GM12865 (cell line): ENCODE measurements around the gene CCNY.

ENCODE experiments used
- DNase-seq: peaks from one replicate; pipeline ENCODE4 v3.0.0; 2010; ENCODE audit warnings: low read depth
- H3K4me3 ChIP-seq: 2 replicates; pipeline ENCODE4 v1.5.1; 2011; ENCODE audit warnings: mild to moderate bottlenecking, low read depth, low read length, control low read depth
- CTCF ChIP-seq: IDR thresholded peaks from 2 replicates; pipeline ENCODE4 v1.5.1; 2011; ENCODE audit warnings: low read length, control low read depth, low read depth, inconsistent platforms; ENCODE audit not compliant: insufficient read depth; ENCODE audit errors: missing control alignments

Gene CCNY

DNA sequence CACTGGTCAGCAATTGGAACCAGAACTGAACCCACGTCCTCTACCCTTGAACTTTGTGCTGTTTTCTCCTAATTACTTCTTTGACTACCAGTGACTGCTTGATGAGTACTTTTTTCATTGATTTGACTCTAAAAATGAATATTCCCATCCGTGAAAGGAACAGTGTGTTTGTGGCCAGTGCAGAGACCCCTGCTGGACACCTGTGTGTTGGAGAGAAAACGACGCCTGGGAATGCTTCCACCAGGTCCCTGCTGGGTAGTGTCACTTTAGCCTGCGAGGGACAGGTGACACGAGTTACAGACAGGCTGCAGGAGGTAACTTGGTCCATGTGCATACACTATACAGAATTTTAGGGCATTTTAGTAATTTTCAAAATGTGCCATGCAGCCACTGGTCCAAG, 262.1 kb downstream of the CCNY start:
- peak; percentile 1 for TF ChIP-seq CTCF
- no peak overlapping the region for H3K4me3 ChIP-seq
- no peak for DNase-seq

DNA sequence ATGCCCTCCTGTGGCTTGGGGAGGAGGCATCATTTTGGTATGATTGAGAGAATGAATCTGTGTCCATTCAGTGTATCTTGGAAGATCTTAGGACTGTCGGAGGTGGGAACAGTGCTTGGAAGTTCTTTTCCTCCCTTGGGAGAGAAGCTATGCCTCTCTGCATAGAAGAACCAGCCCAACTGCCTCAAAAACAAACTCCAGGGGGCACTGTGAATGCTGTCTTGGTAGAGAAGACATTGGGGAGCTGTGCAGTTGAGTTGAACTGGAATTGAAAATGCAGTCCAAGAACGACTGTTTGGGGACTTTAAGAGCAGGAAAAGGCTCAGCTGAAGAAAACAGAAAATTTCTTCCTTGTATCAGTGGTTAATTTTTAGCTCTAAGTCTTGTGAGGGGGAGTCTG, 263.9 kb downstream of the CCNY start:
- no peak for DNase-seq
- no peak for TF ChIP-seq CTCF
- H3K4me3 ChIP-seq: no peak overlapping the region

DNA sequence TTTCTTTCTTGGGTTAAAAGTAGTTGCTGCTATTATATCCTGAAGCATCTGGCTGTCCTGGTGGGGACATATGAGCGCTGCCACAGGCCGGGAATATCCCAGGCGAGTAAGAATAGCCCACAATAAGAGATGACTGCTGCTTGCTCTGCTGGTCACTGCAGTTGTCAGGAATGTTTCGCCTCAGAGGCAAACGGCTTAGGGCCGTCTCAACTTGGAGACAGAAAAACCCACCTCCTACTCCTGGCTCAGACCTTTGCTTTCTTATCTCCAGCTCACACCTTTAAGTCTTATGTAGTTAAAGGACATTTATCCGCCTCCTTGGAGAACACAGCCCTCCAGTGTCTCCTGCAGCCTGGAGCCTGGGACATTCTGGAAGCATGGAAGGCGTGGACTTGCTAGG, 268.9 kb downstream of the CCNY start, which contains the start of gene GJD4:
TSS of gene GJD4 (plus strand) at position 151 of the 400 bp plus-strand sequence. CDS start at position 378, 227 bp downstream.
- TF ChIP-seq CTCF: no peak
- no peak within 1 kb of the TSS for H3K4me3 ChIP-seq

GRCh38 chr10:35606430-35606829, 270.1 kb downstream of the CCNY start:
- H3K4me3 ChIP-seq: no peak overlapping the region
- no peak for TF ChIP-seq CTCF
- no peak for DNase-seq

More for the DNA sequence above, 268.9 kb downstream of the CCNY start, which contains the start of gene GJD4:
- no peak for DNase-seq

- no peak for TF ChIP-seq CTCF
- no peak overlapping the region for H3K4me3 ChIP-seq
- no peak for DNase-seq
Measured at GRCh38 chr10:35607475-35608327, 271.4 kb downstream of the CCNY start.

- DNase-seq: no peak
- TF ChIP-seq CTCF: no peak
- H3K4me3 ChIP-seq: no peak overlapping the region
Measured at GRCh38 chr10:35608328-35608672, 272.0 kb downstream of the CCNY start.

- no peak for TF ChIP-seq CTCF
- H3K4me3 ChIP-seq: no peak overlapping the region
- DNase-seq: no peak
Measured at GRCh38 chr10:35611750-35612149, 275.4 kb downstream of the CCNY start.
